GM23248 (cell line): ENCODE data around the gene UCKL1. TPM values are rescaled to one million over a fixed set of nuclear protein-coding genes. Genes with fewer than 3 reads are reported as not detected.
"Not testable (repeated sequence)": the region's sequence is repeated elsewhere in the genome, so short reads cannot be mapped to it uniquely, and the experiment has no call there.

Experiments
- DNase-seq: peaks from one replicate; pipeline ENCODE4 v3.0.0-alpha.2; 2015
- H2AFZ ChIP-seq: fragments of 200-600 bp; sonication (generic); 2 replicates; pipeline ENCODE4 v1.6.1; 2016; ENCODE audit warnings: antibody characterized with exemption
- H3F3A ChIP-seq: fragments of 200-600 bp; sonication (generic); 2 replicates; pipeline ENCODE4 v1.6.1; 2016; ENCODE audit warnings: mild to moderate bottlenecking, antibody characterized with exemption, mixed run types; ENCODE audit not compliant: insufficient read depth
- H3K27ac ChIP-seq: fragments of 200-600 bp; sonication (generic); 2 replicates; pipeline ENCODE4 v1.5.1; 2016; ENCODE audit warnings: mild to moderate bottlenecking
- H3K27me3 ChIP-seq: fragments of 200-600 bp; sonication (generic); replicated peaks from 2 replicates; pipeline ENCODE4 v1.6.1; 2016; ENCODE audit warnings: mild to moderate bottlenecking; ENCODE audit not compliant: insufficient read depth
- H3K36me3 ChIP-seq: fragments of 200-600 bp; sonication (generic); 2 replicates; pipeline ENCODE4 v1.6.1; 2016; ENCODE audit warnings: low read depth, mild to moderate bottlenecking
- H3K4me1 ChIP-seq: fragments of 200-600 bp; sonication (generic); 2 replicates; pipeline ENCODE4 v1.6.1; 2016; ENCODE audit warnings: mild to moderate bottlenecking; ENCODE audit not compliant: insufficient read depth
- H3K4me2 ChIP-seq: fragments of 200-600 bp; sonication (generic); one replicate; pipeline ENCODE4 v1.6.1; 2016; ENCODE audit warnings: mild to moderate bottlenecking; ENCODE audit not compliant: unreplicated experiment
- H3K4me3 ChIP-seq: fragments of 200-600 bp; sonication (generic); 2 replicates; pipeline ENCODE4 v1.5.1; 2016; ENCODE audit warnings: mild to moderate bottlenecking
- H3K79me2 ChIP-seq: fragments of 200-600 bp; sonication (generic); 2 replicates; pipeline ENCODE4 v1.6.1; 2016; ENCODE audit warnings: mild to moderate bottlenecking; ENCODE audit not compliant: insufficient read depth
- H3K9ac ChIP-seq: fragments of 200-600 bp; sonication (generic); 2 replicates; pipeline ENCODE4 v1.6.1; 2016; ENCODE audit warnings: mild to moderate bottlenecking
- H3K9me2 ChIP-seq: fragments of 200-600 bp; sonication (generic); 2 replicates; pipeline ENCODE4 v1.6.1; 2016; ENCODE audit warnings: mixed run types, mild to moderate bottlenecking, moderate library complexity; ENCODE audit not compliant: insufficient read depth
- H3K9me3 ChIP-seq: fragments of 200-600 bp; sonication (generic); one replicate; pipeline ENCODE4 v1.6.1; 2017; ENCODE audit warnings: low read depth
- H4K20me1 ChIP-seq: fragments of 200-600 bp; sonication (generic); 2 replicates; pipeline ENCODE4 v1.6.0; 2016; ENCODE audit not compliant: insufficient read depth
- EZH2 ChIP-seq: fragments of 200-600 bp; sonication (generic); IDR thresholded peaks from 2 replicates; pipeline ENCODE4 v1.6.1; 2018; ENCODE audit warnings: antibody characterized with exemption, mild to moderate bottlenecking; ENCODE audit not compliant: insufficient read depth, poor library complexity, severe bottlenecking
- EZH2phosphoT487 ChIP-seq: fragments of 200-600 bp; sonication (generic); IDR thresholded peaks from 2 replicates; pipeline ENCODE4 v1.6.1; 2018; ENCODE audit warnings: antibody characterized with exemption, moderate library complexity, mild to moderate bottlenecking, low read depth; ENCODE audit not compliant: insufficient read depth
- WGBS, 2 experiments: methylation state at CpG; one replicate each; pipeline ENCODE4 v1.1.6; 2015 to 2017; ENCODE audit warnings: low lambda C conversion rate in 2 of 2, low coverage in 1 of 2; ENCODE audit errors: missing lambda C conversion rate in 2 of 2; 5-methylcytosine and 5-hydroxymethylcytosine counted together
- in situ Hi-C: fragments of 300-500 bp; cut with MboI; formaldehyde crosslinking; loops from 2 replicates; pipeline ENCODE4 v1.15.0; 2020
- polyA plus RNA-seq: library from polyadenylated mRNA; unstranded; fragments of >200 nt; fragmentation: Nextera tagmentation; extraction: Ambion mirVana; gene quantifications from 2 replicates; pipeline ENCODE4 v1.2.1, GENCODE V29; 2016
- total RNA-seq: library from RNA; depleted of rRNA; stranded (reverse); fragments of >200 nt; shearing (Covaris generic); gene quantifications from 2 replicates; pipeline ENCODE4 v1.2.3, GENCODE V29; 2014

UCKL1 gene
- total and polyA plus RNA-seq, 2 experiments from 2014 or later: 17.6 to 33.4 TPM

GRCh38 chr20:63973160-63973479 is 16.9 kb upstream of the UCKL1 start:
- Histone ChIP-seq H3K4me2 (peak overlapping the region; percentile 82), H3K4me1 (peaks cover 5% of the 10 kb centered on the region), H3K9me3 (no peaks in the 10 kb centered on the region), H3K79me2 (peaks cover 12% of the 10 kb centered on the region), H3K9me2 (no peaks in the 10 kb centered on the region), H2AFZ (peak overlapping the region; percentile 90), H3K9ac (no peak overlapping the region), H3K4me3 (no peak overlapping the region), H3F3A (peaks cover 8% of the 10 kb centered on the region), H3K36me3 (no peaks in the 10 kb centered on the region), H3K27ac (no peak overlapping the region), H3K27me3 (no peaks in the 10 kb centered on the region), H4K20me1 (no peaks in the 10 kb centered on the region)
- no peak for DNase-seq
- in situ Hi-C loops: no loop called here
- TF ChIP-seq EZH2 (no peak), EZH2phosphoT487 (no peak)
- WGBS, 2 experiments: 98% methylated on average over 3 of the region's 3 CpGs

- Histone ChIP-seq H2AFZ (no peak overlapping the region), H3K4me3 (no peak overlapping the region), H3K27ac (no peak overlapping the region), H4K20me1 (no peaks in the 10 kb centered on the region), H3K9ac (no peak overlapping the region), H3K9me3 (no peaks in the 10 kb centered on the region), H3K9me2 (no peaks in the 10 kb centered on the region), H3K36me3 (no peaks in the 10 kb centered on the region), H3F3A (peaks cover 8% of the 10 kb centered on the region), H3K27me3 (no peaks in the 10 kb centered on the region), H3K4me2 (no peak overlapping the region), H3K4me1 (peaks cover 5% of the 10 kb centered on the region), H3K79me2 (peaks cover 14% of the 10 kb centered on the region)
- in situ Hi-C loops: no loop called here
- 78 to 79% methylated on average over 18 of the region's 18 CpGs for WGBS, 2 experiments
- no peak for DNase-seq
- TF ChIP-seq EZH2 (no peak), EZH2phosphoT487 (no peak)
These were observed 16.3 kb upstream of the UCKL1 start for GRCh38 chr20:63972312-63973159.

GRCh38 chr20:63971960-63972311 is 15.7 kb upstream of the UCKL1 start:
- H3K4me1 ChIP-seq, H4K20me1 ChIP-seq, H3K27me3 ChIP-seq, H3K36me3 ChIP-seq, H3K4me2 ChIP-seq, H3K9ac ChIP-seq, H3K27ac ChIP-seq, H3K9me3 ChIP-seq, H3K9me2 ChIP-seq, H2AFZ ChIP-seq, H3F3A ChIP-seq, DNase-seq, in situ Hi-C loops, H3K4me3 ChIP-seq: not testable (repeated sequence)
- H3K79me2 ChIP-seq: peaks cover 14% of the 10 kb centered on the region
- WGBS, 2 experiments: 80 to 85% methylated on average over 10 of the region's 10 CpGs

GRCh38 chr20:63970714-63971431 is 14.7 kb upstream of the UCKL1 start:
- WGBS, 2 experiments: 79 to 84% methylated on average over 5 of the region's 5 CpGs

More at GRCh38 chr20:63970714-63971431, 14.7 kb upstream of the UCKL1 start:
- H3K79me2 ChIP-seq: peaks cover 14% of the 10 kb centered on the region
- H3K9me2 ChIP-seq: no peaks in the 10 kb centered on the region
- no peak overlapping the region for H3K27ac ChIP-seq
- TF ChIP-seq EZH2phosphoT487: no peak
- no peak for TF ChIP-seq EZH2
- no peaks in the 10 kb centered on the region for H3K36me3 ChIP-seq
- peaks cover 5% of the 10 kb centered on the region for H3K4me1 ChIP-seq
- H3K27me3 ChIP-seq: no peaks in the 10 kb centered on the region
- H3K4me2 ChIP-seq: no peak overlapping the region
- H3K9ac ChIP-seq: no peak overlapping the region
- H3F3A ChIP-seq: peaks cover 8% of the 10 kb centered on the region
- H3K9me3 ChIP-seq: no peaks in the 10 kb centered on the region
- H2AFZ ChIP-seq: no peak overlapping the region
- H3K4me3 ChIP-seq: no peak overlapping the region
- in situ Hi-C loops: no loop called here
- no peak for DNase-seq
- no peaks in the 10 kb centered on the region for H4K20me1 ChIP-seq
